ENCODE results near the gene IQSEC1.

The IQSEC1 gene

GRCh38 chr3:13106308-13107001 is 33.2 kb upstream of the IQSEC1 start:
- DNase-seq (ENCODE audit: low read depth): no peak

GRCh38 chr3:13105896-13106250 is 32.6 kb upstream of the IQSEC1 start:
- no peak for DNase-seq (ENCODE audit: low read depth)

DNA sequence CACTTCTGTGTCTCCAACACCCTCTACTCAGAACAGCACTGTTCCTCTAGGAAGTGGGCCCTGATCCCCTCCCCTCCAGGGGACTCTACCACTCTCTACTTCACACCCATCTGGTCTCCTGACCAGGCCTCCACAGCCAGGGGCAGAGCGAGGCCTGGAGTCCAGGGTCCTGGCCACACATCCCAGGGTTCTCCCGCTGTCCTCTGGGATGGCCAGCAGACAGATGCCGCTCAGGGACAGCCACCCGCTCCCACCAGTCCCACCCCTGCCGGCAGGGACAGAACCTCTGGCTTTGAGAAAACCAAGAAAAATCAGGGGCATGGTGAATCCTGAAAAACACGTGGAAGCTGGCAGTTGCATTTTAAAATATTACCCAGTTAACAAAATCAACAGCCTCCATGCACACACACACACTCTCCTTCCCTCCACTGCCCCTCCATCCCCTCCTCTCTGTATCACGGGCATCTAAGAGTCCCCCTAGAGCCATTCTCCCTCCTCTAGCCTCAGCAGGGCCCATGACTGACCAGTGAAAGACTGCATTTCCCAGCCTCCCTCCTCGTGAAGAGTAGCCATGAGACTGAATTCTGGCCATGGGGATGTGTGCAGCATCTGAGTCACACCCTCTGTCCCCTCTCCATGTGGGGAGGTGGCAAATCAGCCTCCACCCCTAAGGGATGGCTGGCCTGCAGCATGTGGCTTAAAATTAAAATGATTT is 32.1 kb upstream of the IQSEC1 start:
- DNase-seq (ENCODE audit: low read depth): no peak

DNA sequence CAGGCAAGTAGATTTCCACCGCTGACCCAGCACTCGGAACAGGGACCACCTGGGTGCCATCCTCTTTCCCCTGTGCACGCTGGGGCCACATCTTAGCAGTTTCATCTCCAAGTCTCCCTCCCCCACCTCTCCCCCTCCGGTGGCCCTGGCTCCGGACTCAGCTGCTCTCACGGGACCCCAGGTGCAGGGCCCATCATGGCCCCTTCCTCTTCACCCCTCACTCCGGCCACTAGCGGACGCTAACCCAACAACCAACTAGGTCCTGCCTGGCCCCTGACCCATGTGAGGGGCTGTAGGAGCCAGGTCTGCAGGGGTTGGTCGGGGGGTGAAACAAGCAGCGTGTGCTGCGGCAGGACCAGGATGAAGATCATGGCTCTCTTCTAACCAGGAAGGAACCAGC is 31.3 kb upstream of the IQSEC1 start:
- DNase-seq (ENCODE audit: low read depth): no peak

DNA sequence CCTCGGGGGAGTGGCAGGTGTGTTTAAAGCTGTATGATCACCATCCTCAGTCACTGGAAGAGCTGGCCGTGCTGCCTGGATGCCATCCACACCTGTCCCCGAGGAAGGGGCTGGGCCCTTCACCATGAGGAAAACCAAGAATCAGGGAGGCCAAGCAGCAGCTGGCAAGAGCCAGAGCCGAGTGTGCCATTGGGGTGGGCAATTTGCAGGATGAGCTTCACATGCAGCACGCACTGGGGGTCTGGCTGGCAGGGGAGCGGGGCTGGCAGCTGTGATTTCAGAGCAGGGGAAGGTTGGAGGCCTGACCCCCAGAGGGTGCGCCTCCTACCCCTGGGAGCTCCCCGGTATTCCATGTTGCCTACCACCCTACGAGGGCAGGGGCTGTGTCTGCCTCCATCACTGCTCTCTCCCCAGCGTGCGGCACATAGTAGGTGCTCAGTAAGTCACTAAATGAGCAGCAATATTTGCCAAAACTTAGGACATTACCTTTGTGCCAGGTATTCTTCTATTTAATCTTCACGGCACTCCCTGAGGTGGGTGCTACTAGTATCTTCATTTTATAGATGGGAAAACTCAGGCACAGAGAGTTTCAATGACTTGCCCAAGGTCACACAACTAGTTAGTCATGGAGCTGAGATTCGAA is 30.3 kb upstream of the IQSEC1 start:
- DNase-seq (ENCODE audit: low read depth): no peak

DNA sequence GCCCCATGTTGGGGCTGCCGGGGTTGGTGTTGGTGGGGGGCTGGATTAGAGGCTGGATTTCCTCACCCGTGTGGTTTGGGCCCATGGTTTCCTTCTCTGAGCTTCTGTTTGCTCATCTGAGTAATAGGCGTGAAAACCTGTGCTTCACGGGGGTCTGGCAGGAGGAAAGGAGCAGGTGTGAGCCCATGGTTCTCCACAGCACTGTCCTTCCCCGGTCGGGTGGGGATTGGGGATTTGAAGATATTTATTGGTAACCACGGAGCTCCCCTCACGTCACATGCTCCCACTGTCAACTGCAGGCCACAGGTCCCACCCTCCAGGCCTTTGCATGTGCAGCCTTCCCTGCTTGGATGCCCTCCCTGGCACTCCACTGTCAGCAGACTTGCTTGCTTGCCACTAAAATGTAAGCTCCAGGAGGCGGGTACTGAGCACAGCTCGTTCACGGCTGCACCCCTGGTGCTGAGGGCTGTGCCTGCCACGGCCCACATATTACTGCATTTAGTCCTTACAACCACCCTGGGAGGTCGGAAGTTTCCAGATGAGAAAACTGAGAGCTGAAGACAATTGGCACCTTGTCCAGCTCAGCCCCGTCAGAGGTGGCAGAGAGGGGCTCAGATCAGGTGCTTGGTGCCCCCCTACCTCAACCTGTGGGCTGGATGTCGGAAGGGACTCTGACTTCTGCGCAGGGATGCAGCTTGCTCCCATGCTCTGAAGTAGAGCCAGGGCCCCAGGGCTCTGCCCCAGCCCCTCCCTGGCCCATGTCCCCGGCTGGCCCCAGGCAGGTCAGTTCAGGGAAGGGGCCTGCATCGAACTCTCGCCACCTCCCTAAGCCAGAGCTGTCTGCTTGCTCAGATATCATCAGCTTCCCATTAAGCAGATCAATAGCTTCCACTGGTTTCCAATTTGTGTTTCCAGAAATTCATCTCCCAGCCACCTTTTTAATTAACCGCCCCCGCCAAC is 29.4 kb upstream of the IQSEC1 start:
- DNase-seq (ENCODE audit: low read depth): no peak

- no peak for DNase-seq (ENCODE audit: low read depth)
These were observed 26.5 kb upstream of the IQSEC1 start for GRCh38 chr3:13099707-13100106.

GRCh38 chr3:13098192-13098988 is 25.2 kb upstream of the IQSEC1 start:
- DNase-seq (ENCODE audit: low read depth): no peak

GRCh38 chr3:13096356-13096755 is 23.1 kb upstream of the IQSEC1 start:
- DNase-seq (ENCODE audit: low read depth): no peak

DNA sequence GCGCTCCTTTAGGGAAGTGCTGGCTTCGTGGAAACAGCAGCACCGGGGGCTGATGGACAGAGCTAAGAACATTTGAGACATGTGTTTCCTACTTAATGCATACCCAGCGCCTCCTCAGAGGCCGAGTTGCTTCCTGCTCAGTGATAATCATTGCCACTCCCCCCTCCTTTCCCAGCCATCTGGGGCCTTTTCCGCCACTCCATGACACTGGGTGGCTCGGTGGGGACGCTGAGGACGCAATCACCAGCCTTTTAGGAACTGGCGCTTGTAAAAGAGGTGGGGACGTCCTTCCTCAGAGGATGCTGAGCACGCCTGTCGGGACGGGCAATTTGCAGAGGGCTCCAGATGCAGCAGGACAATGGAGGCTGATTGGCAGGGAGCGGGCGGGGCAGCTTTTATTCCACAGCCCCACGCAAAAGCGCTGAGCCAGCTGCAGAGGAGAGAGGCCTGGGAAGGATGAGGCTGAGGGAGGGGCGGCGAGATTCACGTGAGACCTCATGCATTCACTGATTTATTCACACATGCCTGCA is 22.2 kb upstream of the IQSEC1 start:
- DNase-seq (ENCODE audit: low read depth): no peak

DNA sequence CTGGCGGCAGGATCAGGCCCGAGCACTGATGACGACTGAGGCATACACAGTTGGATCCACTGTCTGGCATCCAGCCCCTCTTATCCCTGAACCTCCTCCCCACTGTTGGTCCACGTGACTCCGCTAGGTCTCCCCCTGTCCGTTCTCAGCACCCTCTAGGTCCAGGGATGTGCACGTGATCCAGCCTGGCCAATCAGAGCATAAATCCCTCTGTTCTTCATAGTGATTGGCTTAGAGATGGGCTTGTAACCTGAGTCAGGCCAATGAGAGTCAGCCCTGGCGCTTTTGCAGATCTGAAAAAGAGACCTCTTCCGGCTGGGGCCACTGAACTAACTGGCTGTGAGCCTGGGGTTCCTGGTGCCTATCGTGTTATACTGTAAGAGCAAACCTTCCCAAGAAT is 20.5 kb upstream of the IQSEC1 start:
- DNase-seq (ENCODE audit: low read depth): no peak

DNA sequence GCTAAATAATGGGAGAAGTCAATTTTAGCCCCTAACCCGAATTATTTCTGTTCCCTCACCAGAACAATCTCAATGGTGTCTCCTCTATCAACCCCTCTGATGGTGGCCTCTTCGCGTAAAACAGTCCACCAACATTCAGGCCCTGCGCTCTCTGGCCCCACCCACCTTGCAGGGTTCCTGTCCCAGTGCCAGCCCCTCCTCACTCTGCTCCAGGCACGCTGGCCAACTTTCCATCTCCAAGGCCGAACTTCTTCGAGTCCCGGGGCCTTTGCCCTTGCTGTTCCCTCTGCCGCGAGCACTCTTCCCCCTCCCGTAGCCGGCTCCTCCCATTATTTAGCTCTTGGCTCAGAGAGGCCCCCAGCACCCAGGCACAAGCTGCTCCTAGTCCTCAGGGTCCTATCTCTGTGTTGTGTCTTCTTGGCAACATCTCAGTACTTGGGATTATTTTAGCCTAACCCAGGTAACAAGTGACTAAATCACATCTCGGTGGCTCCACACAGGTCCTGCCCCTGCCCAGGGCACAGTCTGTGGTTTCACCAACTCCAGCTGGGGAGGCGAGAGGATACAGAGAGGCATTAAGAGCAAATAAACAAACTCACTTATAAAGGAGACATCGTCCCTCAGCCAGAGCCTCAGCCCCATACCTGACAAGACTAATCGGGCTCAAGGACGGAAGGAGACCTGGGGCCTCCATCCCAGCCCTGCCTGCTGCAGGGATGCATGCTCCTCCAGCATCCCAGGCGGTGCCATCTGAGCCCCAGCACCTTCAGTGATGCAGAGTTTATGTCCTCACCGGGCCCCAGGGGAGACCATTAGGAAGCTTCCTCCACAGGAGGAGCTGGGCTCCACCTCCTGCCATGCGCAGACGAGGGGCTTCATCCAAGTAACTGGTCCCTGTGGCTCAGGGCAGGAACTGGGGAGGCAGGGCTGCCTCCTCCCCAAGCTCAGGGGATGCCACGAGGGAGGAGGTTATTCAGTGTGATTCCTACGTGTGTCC is 19.7 kb upstream of the IQSEC1 start:
- no peak for DNase-seq (ENCODE audit: low read depth)

DNA sequence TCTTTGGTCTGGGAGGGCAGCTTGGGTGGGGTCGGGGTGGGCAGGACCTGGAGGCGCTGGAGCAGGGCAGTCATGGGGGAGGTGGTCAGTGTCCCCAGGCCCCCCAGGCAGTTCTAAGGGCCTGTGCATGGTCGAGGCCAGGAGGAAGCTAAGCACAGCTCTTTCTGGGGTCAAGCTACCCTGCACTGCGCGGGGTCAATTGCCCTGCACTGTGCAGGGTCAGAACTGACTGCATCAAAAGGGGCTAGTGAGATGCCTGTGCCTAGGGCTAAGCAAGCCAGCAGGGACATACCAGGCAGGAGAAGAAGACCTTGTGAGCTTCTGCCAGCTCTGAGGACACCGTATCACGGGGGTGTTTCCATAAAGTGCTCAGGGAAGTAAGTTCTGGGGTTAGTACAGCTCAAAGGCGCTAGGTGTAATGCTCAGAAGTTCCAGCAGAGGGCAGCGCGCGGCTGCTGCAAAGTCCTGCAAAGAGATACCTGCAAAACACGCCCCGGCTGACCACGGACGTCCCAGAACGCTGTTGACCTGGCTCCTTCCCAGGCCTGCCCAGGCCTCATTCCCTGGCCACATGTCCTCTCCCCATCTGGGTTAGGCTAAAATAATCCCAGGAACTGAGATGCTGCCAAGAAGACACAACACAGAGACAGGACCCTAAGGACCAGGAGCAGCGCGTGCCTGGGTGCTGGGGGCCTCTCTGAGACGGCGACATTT is 18.8 kb upstream of the IQSEC1 start:
- peak; percentile 63 for DNase-seq (ENCODE audit: low read depth)

DNA sequence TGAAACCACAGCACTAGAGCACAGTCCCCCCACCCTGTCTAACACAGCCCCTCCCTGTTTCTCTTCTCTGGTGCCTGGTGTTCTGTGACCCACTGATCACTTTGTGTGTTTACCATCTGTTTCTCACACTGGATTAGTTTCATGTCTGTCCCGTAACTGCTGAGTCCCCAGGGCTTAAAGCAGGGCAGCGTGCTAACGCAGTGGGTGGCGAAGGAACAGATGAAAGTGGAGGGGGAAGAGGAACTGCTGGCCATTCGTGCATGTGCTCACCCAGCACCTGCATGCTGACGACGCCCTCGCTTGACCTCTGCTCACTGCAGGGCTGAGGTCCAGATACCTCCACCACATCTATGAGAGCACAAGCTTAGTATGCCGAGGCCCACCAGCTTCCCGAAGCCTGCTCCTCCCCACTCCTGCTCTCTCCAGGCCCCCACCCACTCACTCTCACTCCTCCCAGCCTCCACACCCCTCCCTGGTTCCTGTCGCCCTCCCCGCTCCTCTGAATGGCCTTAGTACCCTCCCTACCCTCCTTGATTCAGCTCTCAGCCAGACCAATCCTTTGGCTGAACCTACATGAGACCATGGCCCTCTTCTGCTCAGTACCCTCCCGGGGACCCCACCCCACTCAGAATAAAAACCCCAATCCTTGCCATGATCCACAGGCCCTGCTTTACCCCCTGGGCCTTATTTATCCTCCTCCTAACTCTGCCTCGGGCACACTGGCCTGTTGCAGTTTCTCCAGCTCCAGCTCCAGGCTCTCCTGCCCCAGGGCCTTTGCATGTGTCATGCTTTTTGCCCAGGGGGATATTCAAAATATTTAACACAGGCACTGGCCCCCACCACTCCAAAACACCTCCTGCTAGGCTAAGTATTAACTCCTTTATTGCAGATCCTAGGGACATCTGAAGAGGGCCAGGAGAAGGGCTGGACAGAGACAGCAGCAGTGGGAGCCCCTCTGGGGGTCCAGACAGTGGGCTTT is 15.1 kb upstream of the IQSEC1 start:
- DNase-seq (ENCODE audit: low read depth): no peak

GRCh38 chr3:13087320-13087990 is 14.2 kb upstream of the IQSEC1 start:
- DNase-seq (ENCODE audit: low read depth): no peak

DNA sequence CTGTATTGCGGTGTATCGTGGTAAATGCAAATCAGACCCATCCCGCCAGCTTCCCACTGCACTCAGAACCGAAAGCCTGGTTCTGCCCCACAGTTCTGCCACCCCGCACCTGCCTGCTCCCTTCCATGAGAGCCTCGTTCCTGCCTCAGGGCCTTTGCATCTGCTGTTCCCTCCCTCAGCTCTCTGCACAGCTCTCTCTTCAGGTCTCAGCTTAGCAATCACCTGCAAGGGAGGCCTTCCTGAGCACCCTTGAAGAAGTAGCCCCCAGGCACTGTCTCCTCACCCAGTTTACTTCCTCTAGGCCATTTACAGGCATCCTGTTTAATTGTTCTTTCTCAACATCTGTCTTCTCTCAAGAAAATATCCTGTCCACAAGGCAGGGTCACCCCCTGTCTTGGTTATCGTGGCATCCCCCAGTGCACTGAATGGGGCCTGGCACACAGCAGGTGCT is 13.3 kb upstream of the IQSEC1 start:
- DNase-seq (ENCODE audit: low read depth): no peak

DNA sequence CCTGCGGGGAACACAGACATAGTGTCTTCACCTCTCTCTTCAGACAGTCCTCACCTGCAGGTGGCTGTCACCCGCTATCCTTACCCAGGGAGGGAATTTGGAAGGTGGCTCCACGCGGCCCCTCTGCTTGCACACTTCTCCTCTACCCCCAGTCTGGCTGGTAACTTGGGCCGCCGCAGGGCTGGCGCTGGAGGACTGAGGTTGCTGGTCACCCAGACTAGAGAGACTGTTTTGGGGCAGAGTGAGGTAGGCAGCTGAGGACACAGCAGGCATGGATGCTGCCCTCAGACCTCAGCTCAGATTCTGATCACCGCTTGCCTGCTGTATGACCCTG is 12.6 kb upstream of the IQSEC1 start:
- DNase-seq (ENCODE audit: low read depth): no peak

All from stimulated activated CD8-positive, alpha-beta memory T cell treated with anti-CD3 and anti-CD28 coated beads, Interleukin-12 subunit alpha, Interleukin-12 subunit beta, amount 100 ng/mL, for 1 hour (primary cell).